Hepatocyte (in vitro differentiated cells): ENCODE results near the gene IMPDH2.

ENCODE experiments used
- CTCF ChIP-seq: fragments of 200-600 bp; sonication (generic); IDR thresholded peaks from 2 replicates; pipeline ENCODE4 v1.5.1; 2016; ENCODE audit warnings: antibody characterized with exemption, mild to moderate bottlenecking; ENCODE audit not compliant: poor library complexity
- EZH2 ChIP-seq: fragments of 200-600 bp; sonication (generic); IDR thresholded peaks from 2 replicates; pipeline ENCODE4 v1.6.1; 2016; ENCODE audit warnings: antibody characterized with exemption, mild to moderate bottlenecking, borderline replicate concordance

- TF ChIP-seq CTCF (no peak), EZH2 (no peak)
These were observed 10.5 kb downstream of the IMPDH2 start for GRCh38 chr3:49018707-49019006.
